Endodermal cell (in vitro differentiated cells): ENCODE data around the gene TIAM2. TPM values are rescaled to one million over a fixed set of nuclear protein-coding genes. Genes with fewer than 3 reads are reported as not detected.
"Not testable (repeated sequence)": the region's sequence is repeated elsewhere in the genome, so short reads cannot be mapped to it uniquely, and the experiment has no call there.

ENCODE experiments used
- DNase-seq: peaks from one replicate; pipeline ENCODE4 v3.0.0-alpha.2; 2017
- H3K27ac ChIP-seq: 2 replicates; pipeline ENCODE4 v1.5.1; 2013; ENCODE audit warnings: mild to moderate bottlenecking, low read depth, low read length, moderate library complexity
- H3K27me3 ChIP-seq: 2 replicates; pipeline ENCODE4 v1.6.1; 2013; ENCODE audit warnings: mild to moderate bottlenecking, low read length, moderate library complexity; ENCODE audit not compliant: insufficient read depth, control insufficient read depth, poor library complexity, severe bottlenecking
- H3K36me3 ChIP-seq: 2 replicates; pipeline ENCODE4 v1.7.0; 2013; ENCODE audit warnings: mild to moderate bottlenecking, low read length, moderate library complexity; ENCODE audit not compliant: control insufficient read depth, insufficient read depth
- H3K4me1 ChIP-seq: one replicate; pipeline ENCODE4 v1.7.0; 2013; ENCODE audit warnings: low read length; ENCODE audit not compliant: control insufficient read depth, insufficient read depth
- H3K4me3 ChIP-seq: 2 replicates; pipeline ENCODE4 v1.5.1; 2013; ENCODE audit warnings: mild to moderate bottlenecking, low read length, moderate library complexity
- H3K9ac ChIP-seq: 2 replicates; pipeline ENCODE4 v1.6.1; 2013; ENCODE audit warnings: mild to moderate bottlenecking, low read length, moderate library complexity; ENCODE audit not compliant: poor library complexity, severe bottlenecking; ENCODE audit errors: extremely low read depth
- H3K9me3 ChIP-seq: 2 replicates; pipeline ENCODE4 v1.6.1; 2013; ENCODE audit warnings: mild to moderate bottlenecking, low read length, moderate library complexity; ENCODE audit not compliant: control insufficient read depth
- H3K27ac Mint-ChIP-seq: 2 replicates; pipeline ENCODE4 v1.8.0; 2020; ENCODE audit warnings: mixed read lengths
- H3K27me3 Mint-ChIP-seq: 2 replicates; pipeline ENCODE4 v1.8.0; 2021; ENCODE audit warnings: mild to moderate bottlenecking, mixed read lengths; ENCODE audit not compliant: insufficient read depth
- H3K36me3 Mint-ChIP-seq: 2 replicates; pipeline ENCODE4 v1.8.0; 2020; ENCODE audit warnings: low read depth, mixed read lengths
- H3K4me1 Mint-ChIP-seq: 2 replicates; pipeline ENCODE4 v1.8.0; 2020; ENCODE audit warnings: mixed read lengths
- H3K4me3 Mint-ChIP-seq: 2 replicates; pipeline ENCODE4 v1.8.0; 2020; ENCODE audit warnings: mild to moderate bottlenecking, moderate library complexity, mixed read lengths
- H3K9me3 Mint-ChIP-seq: 2 replicates; pipeline ENCODE4 v1.8.0; 2020; ENCODE audit warnings: mild to moderate bottlenecking, mixed read lengths
- CTCF ChIP-seq: fragments of 200-600 bp; sonication (generic); conservative IDR thresholded peaks from 2 replicates; pipeline ENCODE4 v1.5.0; 2021; ENCODE audit warnings: antibody characterized with exemption, mild to moderate bottlenecking
- WGBS, 2 experiments: methylation state at CpG; one replicate each; pipeline versions ENCODE4 v1.1.5 to v1.1.7; 2013; ENCODE audit warnings: missing lambda C conversion rate in 2 of 2, mixed read lengths in 1 of 2; ENCODE audit not compliant: insufficient coverage in 1 of 2, insufficient read length in 1 of 2; 5-methylcytosine and 5-hydroxymethylcytosine counted together
- total RNA-seq, 2 donors: library from RNA; stranded (reverse); fragmentation: NEBNext Ultra II Directional in 1 of 2; extraction: Animal tissue kit (Norgen Biotek cat#: 25700) in 1 of 2; gene quantifications; 2 replicates in 1 of 2; 3 replicates in 1 of 2; pipeline ENCODE4 v1.2.1, GENCODE V29; 2021

TIAM2 gene
- total RNA-seq, 2 donors from 2014 or later, result 15.7 to 17.5 TPM

GRCh38 chr6:155265843-155266535 is 270.9 kb downstream of the TIAM2 start:
- Mint-ChIP-seq H3K27ac (no peak overlapping the region), H3K4me1 (peaks cover 36% of the 10 kb centered on the region), H3K36me3 (peaks cover 47% of the 10 kb centered on the region), H3K9me3 (peaks cover 14% of the 10 kb centered on the region), H3K4me3 (no peak overlapping the region), H3K27me3 (no peaks in the 10 kb centered on the region)
- 90 to 94% methylated on average over 3 to 4 of the region's 4 CpGs for WGBS, 2 experiments
- TF ChIP-seq CTCF, result peak; percentile 58
- DNase-seq, result no peak
- Histone ChIP-seq H3K27me3 (no peaks in the 10 kb centered on the region), H3K4me1 (peaks cover 7% of the 10 kb centered on the region), H3K9ac (no peak overlapping the region), H3K36me3 (peaks cover 40% of the 10 kb centered on the region), H3K27ac (no peak overlapping the region), H3K4me3 (no peak overlapping the region), H3K9me3 (peaks cover 9% of the 10 kb centered on the region)

- Histone ChIP-seq H3K27ac (no peak overlapping the region), H3K4me1 (peaks cover 7% of the 10 kb centered on the region), H3K36me3 (peaks cover 49% of the 10 kb centered on the region), H3K9ac (no peak overlapping the region), H3K4me3 (peak overlapping the region; percentile 42), H3K9me3 (peaks cover 9% of the 10 kb centered on the region), H3K27me3 (no peaks in the 10 kb centered on the region)
- Mint-ChIP-seq H3K27ac (no peak overlapping the region), H3K9me3 (peaks cover 14% of the 10 kb centered on the region), H3K27me3 (no peaks in the 10 kb centered on the region), H3K4me3 (no peak overlapping the region), H3K4me1 (peaks cover 27% of the 10 kb centered on the region), H3K36me3 (peaks cover 47% of the 10 kb centered on the region)
- TF ChIP-seq CTCF, result no peak
- no peak for DNase-seq
- 86 to 89% methylated on average over 1 to 2 of the region's 2 CpGs for WGBS, 2 experiments
Measured at GRCh38 chr6:155267411-155267810, 272.3 kb downstream of the TIAM2 start.

- H3K9ac ChIP-seq, H3K27ac ChIP-seq, H3K27me3 ChIP-seq, H3K9me3 ChIP-seq, H3K4me3 ChIP-seq, H3K4me3 Mint-ChIP-seq, DNase-seq, H3K4me1 ChIP-seq, H3K27me3 Mint-ChIP-seq: not testable (repeated sequence)
- TF ChIP-seq CTCF, result peak; percentile 79
- Mint-ChIP-seq H3K27ac (peak overlapping the region; percentile 75), H3K9me3 (peaks cover 14% of the 10 kb centered on the region), H3K4me1 (peaks cover 28% of the 10 kb centered on the region), H3K36me3 (peaks cover 47% of the 10 kb centered on the region)
- peaks cover 57% of the 10 kb centered on the region for H3K36me3 ChIP-seq
- WGBS, 2 experiments, result 89 to 95% methylated on average over 1 of the region's 5 CpGs
Measured at GRCh38 chr6:155268088-155268867, 273.2 kb downstream of the TIAM2 start.
